Measurements from ENCODE around the gene MORN1. TPM values are rescaled to one million over a fixed set of nuclear protein-coding genes. Genes with fewer than 3 reads are reported as not detected.

Gene MORN1
- total RNA-seq, 1 donor from 2014 or later = 11.8 TPM

DNA sequence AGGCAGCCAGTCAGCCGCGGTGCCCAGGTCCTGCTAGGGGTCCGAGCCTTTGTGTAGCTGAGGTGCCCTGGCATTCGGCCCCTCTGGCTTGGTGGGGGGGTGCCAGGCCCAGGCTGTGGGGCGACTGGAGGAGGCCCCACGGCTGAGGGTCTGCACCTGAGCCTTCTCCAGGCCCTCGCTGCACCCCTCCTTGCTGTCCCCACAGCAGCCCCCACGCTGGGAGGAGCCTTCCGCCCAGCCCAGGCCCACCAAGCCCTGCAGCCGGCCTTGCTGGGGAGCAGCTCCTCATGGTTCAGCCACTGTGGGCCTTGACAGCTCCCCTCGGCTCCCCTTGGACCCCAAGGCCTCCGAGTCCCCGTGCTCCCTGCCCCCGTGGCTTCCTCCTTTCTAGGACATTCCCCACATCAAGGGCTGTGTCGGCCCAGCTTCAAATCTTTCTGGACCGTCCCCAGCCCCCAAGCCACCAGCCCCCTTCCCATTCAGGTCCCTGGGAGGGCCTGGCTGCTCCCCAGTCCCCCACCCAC, 67.8 kb downstream of the MORN1 start:
- no peaks in the 10 kb centered on the region for H3K27me3 ChIP-seq
- no peaks in the 10 kb centered on the region for H3K9me3 ChIP-seq
- intact Hi-C loops (cut with DNase I) = no loop called here
- no peak overlapping the region for H3K4me3 ChIP-seq
- H3K4me1 ChIP-seq = peaks cover 38% of the 10 kb centered on the region
- peak overlapping the region; percentile 87 for H3K27ac ChIP-seq
- TF ChIP-seq POLR2A (IDR thresholded peaks at IDR 0.05) = no peak
- no peak for TF ChIP-seq POLR2AphosphoS5 (IDR thresholded peaks at IDR 0.05; ENCODE audit: insufficient read depth in 1 of 2, low read depth in 1 of 2)
- no peak for TF ChIP-seq CTCF (IDR thresholded peaks at IDR 0.05)
- H3K36me3 ChIP-seq = no peaks in the 10 kb centered on the region
- no peak for DNase-seq (ENCODE audit: extremely low spot score in 2 of 2)

GRCh38 chr1:2322581-2323211, 68.7 kb downstream of the MORN1 start:
- no peaks in the 10 kb centered on the region for H3K27me3 ChIP-seq
- no peak for DNase-seq (ENCODE audit: extremely low spot score in 2 of 2)
- intact Hi-C loops (cut with DNase I) = no loop called here
- TF ChIP-seq POLR2AphosphoS5 (IDR thresholded peaks at IDR 0.05; ENCODE audit: insufficient read depth in 1 of 2, low read depth in 1 of 2) (peak in 1 of 2 donors; percentile 32), POLR2A (IDR thresholded peaks at IDR 0.05) (no peak)
- H3K36me3 ChIP-seq = no peaks in the 10 kb centered on the region
- peak overlapping the region; percentile 17 to 22 for H3K4me3 ChIP-seq
- H3K4me1 ChIP-seq = peaks cover 38% of the 10 kb centered on the region
- no peaks in the 10 kb centered on the region for H3K9me3 ChIP-seq
- H3K27ac ChIP-seq = peak overlapping the region; percentile 87

DNA sequence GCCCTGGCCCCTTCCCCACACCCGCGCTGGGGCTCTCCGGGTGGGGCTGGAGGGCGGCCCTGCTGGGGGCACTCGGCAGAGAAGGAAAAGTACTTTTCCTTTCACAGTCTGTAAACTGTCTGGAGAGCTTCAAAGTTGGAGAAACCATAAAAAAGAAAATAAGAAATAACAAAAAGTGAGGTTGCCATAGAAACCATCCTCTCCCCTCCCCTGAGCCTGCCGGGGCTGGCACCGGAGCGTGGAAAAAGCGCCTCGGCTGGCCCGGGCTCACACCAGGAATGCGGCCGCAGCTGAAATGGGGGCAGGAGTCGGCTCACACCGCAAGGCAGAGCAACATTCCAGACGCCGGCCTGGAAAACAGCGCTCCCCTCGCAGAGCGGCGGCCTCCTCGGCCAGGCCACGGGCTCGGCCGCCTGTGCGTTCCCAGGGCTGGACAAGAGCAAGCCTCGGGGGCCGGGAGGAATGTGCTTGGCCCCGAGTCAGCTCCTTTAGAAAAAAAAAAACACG, 69.2 kb downstream of the MORN1 start:
- no peaks in the 10 kb centered on the region for H3K9me3 ChIP-seq
- no peaks in the 10 kb centered on the region for H3K36me3 ChIP-seq
- H3K27me3 ChIP-seq = no peaks in the 10 kb centered on the region
- intact Hi-C loops (cut with DNase I) = no loop called here
- H3K4me3 ChIP-seq = peak overlapping the region; percentile 17 to 22
- TF ChIP-seq POLR2AphosphoS5 (IDR thresholded peaks at IDR 0.05; ENCODE audit: insufficient read depth in 1 of 2, low read depth in 1 of 2) (peak in 1 of 2 donors; percentile 73), POLR2A (IDR thresholded peaks at IDR 0.05) (no peak)
- peak overlapping the region; percentile 87 for H3K27ac ChIP-seq
- peaks cover 38% of the 10 kb centered on the region for H3K4me1 ChIP-seq
- no peak for DNase-seq (ENCODE audit: extremely low spot score in 2 of 2)

- Histone ChIP-seq H3K36me3 (no peaks in the 10 kb centered on the region), H3K27ac (peak overlapping the region; percentile 87), H3K4me3 (no peak overlapping the region), H3K9me3 (no peaks in the 10 kb centered on the region), H3K4me1 (peaks cover 46% of the 10 kb centered on the region), H3K27me3 (no peaks in the 10 kb centered on the region)
- TF ChIP-seq POLR2AphosphoS5 (IDR thresholded peaks at IDR 0.05; ENCODE audit: insufficient read depth in 1 of 2, low read depth in 1 of 2) (no peak), CTCF (IDR thresholded peaks at IDR 0.05) (no peak), POLR2A (IDR thresholded peaks at IDR 0.05) (no peak)
- DNase-seq (ENCODE audit: extremely low spot score in 2 of 2) = no peak
- intact Hi-C loops (cut with DNase I) = no loop called here
Observed at GRCh38 chr1:2320760-2321667, 70.3 kb downstream of the MORN1 start.

- Histone ChIP-seq H3K27ac (peak overlapping the region; percentile 87), H3K27me3 (no peaks in the 10 kb centered on the region), H3K9me3 (no peaks in the 10 kb centered on the region), H3K4me3 (no peak overlapping the region), H3K4me1 (peaks cover 53% of the 10 kb centered on the region), H3K36me3 (no peaks in the 10 kb centered on the region)
- DNase-seq (ENCODE audit: extremely low spot score in 2 of 2) = no peak
- intact Hi-C loops (cut with DNase I) = no loop called here
- TF ChIP-seq POLR2A (IDR thresholded peaks at IDR 0.05) (no peak), POLR2AphosphoS5 (IDR thresholded peaks at IDR 0.05; ENCODE audit: insufficient read depth in 1 of 2, low read depth in 1 of 2) (no peak), CTCF (IDR thresholded peaks at IDR 0.05) (no peak)
Observed at GRCh38 chr1:2320006-2320405, 71.3 kb downstream of the MORN1 start.
